NCI-H226 (cell line): ENCODE results near the gene GRIK5.

Experiments
- DNase-seq: peaks from one replicate; pipeline ENCODE4 v3.0.0-alpha.2; 2015

GRIK5 gene

DNA sequence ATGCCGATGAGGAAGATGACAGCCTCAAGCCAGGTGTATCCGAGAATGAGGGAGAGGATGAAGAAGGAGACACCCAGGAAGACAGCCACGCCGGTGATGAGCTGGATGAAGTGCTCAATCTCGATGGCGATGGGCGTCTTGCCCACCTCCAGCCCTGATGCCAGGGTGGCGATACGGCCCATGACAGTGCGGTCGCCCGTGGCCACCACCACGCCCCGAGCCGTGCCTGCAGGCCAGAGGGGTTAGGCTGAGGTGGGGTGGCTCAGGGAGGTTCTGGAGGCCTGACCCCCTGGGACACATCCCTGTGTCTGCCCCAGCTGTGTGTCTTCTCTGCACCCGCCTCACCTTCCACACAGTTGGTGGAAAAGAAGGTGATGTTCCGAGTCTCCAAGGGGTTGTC lies 85.0 kb downstream of the GRIK5 start:
- DNase-seq, result no peak

GRCh38 chr19:41981724-41982123 lies 88.3 kb downstream of the GRIK5 start:
- no peak for DNase-seq

DNA sequence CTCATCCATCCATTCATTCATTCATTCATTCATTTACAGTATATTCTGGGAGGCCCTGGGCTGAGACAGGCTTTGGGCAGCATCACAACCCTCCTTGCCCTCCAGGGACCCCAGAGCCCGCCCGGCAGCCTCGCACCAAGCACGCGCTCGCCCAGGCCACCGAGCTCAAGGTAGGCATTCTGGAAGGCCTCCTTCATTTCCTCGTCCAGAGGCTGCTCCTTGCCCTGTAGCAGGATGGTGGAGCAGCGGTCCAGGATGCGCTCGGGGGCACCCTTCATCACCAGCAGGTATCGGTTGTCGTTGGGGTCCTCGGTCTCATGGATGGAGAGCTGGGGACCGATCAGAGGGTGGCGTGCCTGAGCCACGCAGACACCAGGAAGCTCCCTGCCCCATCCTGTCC lies 91.5 kb downstream of the GRIK5 start:
- DNase-seq, result no peak

DNA sequence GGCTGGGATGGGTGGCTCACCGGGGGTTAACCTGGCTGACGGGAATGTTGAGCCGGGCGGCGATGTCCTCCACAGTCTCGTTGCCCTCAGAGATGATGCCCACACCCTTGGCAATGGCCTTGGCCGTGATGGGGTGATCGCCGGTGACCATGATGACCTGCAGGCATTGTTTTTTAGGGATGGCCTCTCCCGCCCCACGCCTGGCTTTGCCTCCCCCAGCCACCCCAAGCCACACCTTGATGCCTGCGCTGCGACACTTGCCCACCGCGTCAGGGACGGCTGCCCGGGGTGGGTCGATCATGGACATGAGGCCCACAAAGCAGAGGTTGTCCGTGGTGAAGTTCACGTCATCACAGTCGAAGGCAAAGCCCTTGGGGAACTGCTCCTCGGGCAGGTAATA lies 92.1 kb downstream of the GRIK5 start:
- DNase-seq, result no peak

DNA sequence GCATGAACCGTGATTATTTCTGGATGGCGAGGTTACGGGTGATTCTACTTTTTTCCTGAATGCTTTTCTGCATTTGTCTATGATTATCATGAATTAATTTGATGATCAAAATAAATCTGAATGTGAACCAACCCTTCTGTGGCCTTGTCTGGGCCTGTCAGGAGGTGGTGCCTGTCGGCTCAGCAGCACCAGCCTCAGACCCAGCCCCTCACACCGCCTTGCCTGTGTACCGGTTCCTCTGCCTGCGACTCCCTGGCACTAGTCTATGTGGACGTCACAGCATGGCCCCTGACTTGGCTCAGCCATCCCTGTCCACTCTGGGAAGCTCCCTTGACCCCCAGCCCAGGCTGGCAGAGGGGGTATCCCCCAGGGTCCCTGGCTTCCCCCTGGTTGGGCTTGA lies 95.4 kb downstream of the GRIK5 start:
- no peak for DNase-seq

DNA sequence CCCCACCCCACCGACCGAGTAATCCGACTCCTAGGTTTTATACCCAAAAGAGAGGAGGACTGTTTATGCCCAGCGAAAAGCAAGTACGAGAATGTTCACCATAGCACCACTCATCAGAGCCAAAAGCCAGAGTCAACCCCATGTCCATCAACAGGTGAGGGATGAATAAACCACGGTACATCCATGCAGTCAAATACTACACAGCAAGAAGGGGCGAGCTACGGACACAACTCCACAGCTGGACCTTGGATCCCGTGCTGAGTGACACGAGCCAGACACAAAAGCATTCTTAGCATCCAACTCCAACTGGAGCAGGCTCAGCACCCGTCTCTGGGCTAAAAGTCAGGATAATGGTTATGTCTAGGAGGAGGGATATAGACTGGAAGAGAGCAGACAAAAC lies 98.6 kb downstream of the GRIK5 start:
- DNase-seq, result no peak

- DNase-seq, result no peak
Observed at GRCh38 chr19:41969772-41970458, 100.1 kb downstream of the GRIK5 start.

DNA sequence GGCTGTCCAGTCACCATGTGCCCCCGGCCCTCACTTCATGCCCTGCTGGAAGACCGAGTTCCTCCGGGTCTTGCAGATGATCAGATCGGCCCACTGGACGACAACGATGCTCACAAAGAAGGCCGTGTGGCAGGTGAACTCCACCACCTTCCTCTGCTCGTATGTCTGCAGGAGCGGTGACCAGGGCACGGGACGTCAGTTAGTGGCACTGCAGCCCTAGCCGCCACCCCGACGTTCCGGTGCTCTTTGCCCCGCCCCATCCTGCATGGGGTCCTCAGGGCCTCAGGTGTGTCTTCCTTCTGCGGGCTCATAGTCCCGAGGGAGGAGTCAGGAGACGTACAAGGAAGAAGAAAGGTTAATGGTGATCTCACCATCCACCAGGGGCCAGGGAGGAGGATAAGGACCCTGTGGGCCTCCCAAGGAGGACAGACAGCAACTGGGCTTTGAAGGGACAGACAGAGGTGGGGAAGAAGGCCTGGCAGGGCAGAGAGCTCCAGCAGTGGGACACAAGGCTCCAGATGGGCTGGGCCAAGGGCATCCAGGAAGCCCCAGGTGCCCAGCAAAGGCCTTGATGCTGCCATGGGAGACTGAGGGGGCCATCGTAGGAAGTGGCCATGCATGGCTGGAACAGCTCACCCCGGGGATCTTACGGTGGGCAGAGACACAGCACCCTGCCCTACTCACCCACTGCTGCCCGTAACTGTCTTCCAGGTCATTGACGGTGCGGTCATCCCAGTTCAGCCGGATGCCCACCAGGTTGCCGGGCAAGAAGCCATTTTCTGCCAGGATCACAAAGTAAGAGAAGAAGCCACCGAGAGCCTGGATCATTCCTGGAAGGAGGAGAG lies 101.0 kb downstream of the GRIK5 start:
- no peak for DNase-seq

DNA sequence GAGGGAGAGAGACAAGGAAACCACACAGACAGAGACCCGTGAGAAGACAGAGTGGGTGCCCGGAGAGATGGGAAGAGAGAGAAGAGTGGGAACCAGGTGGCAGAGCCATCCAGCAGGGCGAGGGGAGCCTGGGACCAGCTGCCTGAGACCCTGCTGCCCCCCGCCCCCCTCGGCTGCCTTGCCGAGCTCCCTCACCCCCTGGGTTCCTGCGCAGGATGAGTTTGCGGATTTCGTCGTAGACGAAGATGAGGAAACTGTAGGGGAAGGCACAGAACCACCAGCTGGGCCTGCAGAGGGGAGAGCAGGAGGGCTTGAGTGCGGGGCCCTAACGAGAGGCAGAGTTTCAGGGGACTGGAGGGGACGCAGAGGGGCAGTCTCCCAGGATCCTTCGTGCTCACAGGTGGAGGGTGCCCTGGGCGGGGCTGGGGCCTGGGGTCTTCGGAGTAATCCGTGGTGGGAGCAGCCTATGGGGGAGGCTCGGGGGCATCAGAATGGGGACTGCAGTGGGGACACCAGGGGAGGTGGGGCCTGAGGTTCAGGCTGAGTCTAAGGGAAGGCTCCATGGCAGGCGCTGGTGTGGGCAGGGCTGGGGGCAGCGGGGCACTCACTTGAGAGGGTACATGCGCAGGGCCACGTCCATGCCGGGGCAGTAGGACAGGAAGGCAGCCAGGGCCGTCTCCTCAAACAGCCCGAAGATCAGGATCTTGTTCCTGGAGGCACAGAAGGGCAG lies 102.8 kb downstream of the GRIK5 start:
- DNase-seq, result no peak

- DNase-seq, result no peak
Observed at GRCh38 chr19:41965106-41965505, 104.9 kb downstream of the GRIK5 start.

DNA sequence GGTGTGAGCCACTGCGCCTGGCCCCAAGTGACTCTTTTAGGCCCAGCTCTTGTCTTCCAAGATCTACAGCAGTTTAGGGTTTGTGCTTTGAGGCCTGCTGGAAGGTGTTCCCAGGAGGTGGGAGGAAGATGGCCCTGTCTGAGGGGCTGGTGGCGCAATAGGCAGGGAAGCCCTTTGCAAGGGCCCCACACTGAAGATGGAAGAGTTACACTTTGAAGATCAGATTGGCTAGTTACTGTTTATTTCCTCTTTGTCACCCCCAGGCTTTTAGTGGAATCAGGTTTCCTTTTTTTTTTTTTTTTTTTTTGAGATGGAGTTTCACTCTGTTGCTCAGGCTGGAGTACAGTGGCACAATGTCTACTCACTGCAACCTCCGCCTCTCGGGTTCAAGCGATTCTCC lies 109.0 kb downstream of the GRIK5 start:
- DNase-seq, result no peak

DNA sequence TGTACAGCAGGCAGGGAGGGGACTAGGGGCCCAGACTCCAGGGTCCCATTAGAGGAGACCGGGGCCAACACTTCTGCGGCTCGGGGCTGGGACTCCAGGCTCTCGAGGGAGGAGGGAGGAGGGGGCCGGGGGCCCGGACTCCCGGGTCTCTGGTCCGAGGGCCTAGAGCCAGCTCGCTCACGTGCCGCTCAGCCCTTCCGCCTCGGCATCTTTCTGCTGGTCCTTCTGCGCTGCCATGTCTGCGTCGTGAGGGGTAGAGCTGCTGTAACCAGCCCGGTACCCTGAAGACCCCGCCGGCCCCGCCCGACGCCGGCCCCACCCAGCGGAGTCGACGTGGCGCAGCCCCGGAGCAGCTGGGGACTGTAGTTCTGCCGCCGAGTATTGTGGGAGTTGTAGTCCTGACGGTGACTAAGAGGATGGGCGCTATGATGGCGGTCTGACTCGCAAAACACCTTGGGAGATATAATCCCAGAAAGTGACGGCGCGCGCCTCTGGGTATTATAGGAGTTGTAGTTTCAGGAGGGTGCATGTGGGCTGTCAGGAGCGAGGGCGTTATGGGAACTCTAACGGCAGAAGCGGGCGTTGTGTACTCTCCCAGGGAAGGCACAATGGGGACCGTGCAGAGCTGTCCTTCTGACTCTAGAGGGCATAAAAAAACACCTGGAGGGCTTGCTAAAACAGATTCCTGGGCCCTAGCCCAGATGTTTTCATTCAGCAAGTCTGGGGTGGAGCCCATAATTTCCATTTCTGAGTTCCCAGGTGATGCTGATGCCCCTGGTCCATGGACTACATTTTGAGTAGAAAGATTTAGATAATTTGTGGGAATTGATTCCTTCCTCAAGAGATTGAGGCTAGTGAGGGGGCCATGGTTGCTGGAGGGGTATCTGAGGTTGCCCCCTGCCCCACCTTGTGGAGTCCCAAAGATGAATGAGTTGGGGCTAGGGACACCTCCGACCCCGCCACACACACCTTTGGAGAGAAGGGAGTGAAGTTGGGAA lies 110.7 kb downstream of the GRIK5 start, which contains the start of gene RABAC1:
RABAC1 (minus strand) TSS at position 266 of the 998 bp plus-strand sequence; CDS start at position 237, 29 bp downstream.
- DNase-seq, result peak; percentile 90

- DNase-seq, result peak; percentile 47
Observed at GRCh38 chr19:41958367-41959055, 111.5 kb downstream of the GRIK5 start.

DNA sequence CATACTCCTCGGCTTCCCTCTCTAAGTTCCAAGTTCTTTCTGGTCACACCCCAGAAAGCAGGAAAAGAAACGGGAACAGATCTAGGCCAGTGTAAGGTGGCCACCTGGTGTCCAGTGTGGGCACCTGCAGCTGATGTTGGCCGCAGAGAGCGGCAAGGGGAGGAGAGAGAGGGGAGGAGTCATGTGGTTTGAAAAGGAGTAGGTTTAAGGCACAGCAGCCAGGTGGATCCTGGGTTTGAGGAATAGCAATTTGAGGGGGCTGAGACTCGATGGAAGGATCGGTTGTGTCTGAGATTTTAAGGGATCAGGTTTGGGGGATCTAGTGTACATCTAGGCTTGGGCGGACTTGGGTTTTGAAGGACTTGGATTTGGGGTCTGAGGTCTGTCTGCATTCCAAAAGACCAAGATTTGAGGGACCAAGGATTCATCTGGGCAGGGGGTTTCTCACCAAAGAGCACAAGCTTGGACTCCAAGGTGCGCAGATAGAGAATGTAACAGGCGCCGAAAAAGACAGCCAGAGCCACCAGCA lies 112.1 kb downstream of the GRIK5 start:
- DNase-seq, result peak; percentile 81

DNA sequence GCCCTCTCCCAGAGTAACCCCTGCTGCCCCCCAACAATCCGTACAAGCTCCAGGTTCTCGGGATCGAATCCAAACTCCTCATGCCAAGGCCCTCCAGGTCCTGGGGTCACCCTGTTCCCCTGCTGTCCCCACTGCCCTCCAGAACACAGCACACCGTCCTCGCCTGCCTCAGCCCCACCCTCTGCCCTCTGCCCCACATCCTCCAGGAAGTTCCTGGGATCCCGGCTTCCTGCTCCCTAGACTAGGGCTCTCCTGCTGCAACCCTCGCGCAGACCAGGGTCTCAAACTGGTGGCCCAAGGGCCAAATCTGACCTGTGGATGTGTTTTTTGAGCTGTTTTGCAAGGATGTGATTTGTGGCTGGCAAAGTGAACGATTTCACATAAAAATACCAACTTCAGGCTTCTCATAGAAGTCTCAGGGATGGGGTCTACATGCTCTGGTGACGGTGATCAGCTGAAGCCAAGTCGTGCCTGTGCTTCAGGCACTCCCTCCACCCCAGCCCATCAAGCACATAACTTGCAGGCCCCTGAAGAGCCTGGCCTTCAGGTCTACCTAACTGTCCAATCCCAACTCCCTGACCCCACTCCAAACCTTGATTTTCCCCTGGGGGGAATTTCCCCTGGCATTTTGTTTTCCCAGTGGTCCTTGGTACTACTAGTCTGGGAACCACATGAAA lies 112.7 kb downstream of the GRIK5 start:
- no peak for DNase-seq

DNA sequence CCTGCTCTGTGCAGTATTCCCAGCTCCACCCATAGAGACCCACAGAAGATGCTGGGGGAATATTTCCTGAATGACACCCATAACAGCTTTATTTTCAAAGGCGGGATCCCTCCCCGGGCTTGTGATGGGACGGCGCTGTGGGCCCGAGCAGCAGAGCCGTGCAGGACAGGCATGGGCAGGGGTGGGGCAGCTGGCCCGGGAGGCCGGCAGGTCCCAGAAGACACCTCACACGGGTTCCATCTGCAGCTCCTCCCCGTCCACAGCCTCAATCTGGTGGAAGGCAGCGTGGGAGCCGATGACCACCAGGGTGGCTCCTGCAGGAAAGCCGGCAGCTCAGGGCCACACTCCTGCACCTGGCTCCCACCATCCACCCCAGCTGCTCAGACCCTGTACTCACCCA lies 113.4 kb downstream of the GRIK5 start:
- no peak for DNase-seq

GRCh38 chr19:41955521-41955920 lies 114.5 kb downstream of the GRIK5 start:
- no peak for DNase-seq

DNA sequence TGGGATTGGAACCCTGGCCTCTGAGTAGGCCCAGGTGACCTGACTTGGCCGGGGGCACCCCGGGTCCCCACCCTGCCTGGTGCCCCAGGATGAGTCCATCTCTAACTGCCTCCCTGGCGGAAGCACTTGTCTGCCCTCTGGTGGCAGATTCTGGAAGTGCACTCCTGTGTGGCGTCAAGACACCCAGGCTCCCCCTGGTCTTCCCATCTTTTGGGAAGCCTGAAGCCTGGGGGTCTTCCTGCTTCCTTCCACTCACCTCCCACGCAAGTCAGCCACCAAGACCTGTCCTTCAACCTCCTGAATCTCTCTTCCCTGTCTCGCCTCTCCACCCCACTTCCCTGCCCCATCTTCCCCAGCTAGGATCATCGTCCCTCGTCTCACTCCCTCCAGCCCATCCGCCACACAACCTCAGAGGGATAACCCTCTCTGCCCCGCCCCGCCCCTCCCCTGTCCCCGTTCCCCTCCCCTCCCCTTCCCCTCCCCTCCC lies 118.3 kb downstream of the GRIK5 start:
- DNase-seq, result peak; percentile 41
